HK-2 (cell line): ENCODE results near the gene WLS.

ENCODE experiments used
- DNase-seq: peaks from one replicate; pipeline ENCODE4 v3.0.0-alpha.2; 2018; ENCODE audit not compliant: unreplicated experiment

Gene WLS

GRCh38 chr1:68085752-68086151 lies 146.6 kb downstream of the WLS start:
- DNase-seq, result no peak

DNA sequence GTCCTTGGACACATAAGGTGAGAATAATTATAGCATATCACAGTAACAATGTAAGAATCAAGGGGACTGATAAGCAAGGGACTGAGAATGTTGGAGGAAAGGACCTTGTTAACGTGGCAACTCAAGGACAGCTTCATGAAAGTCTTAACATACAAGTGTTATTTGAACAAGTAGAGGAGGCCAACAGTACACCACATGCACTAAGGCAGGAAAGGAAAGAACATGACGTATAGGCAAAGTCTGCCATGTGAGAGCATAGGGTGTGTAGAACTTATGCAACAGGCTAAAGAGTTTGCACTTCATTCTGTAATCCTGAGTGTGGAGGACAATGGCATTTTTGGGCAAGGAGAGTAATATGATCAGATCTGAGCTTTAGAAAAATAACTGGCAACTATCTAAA lies 148.6 kb downstream of the WLS start:
- no peak for DNase-seq

DNA sequence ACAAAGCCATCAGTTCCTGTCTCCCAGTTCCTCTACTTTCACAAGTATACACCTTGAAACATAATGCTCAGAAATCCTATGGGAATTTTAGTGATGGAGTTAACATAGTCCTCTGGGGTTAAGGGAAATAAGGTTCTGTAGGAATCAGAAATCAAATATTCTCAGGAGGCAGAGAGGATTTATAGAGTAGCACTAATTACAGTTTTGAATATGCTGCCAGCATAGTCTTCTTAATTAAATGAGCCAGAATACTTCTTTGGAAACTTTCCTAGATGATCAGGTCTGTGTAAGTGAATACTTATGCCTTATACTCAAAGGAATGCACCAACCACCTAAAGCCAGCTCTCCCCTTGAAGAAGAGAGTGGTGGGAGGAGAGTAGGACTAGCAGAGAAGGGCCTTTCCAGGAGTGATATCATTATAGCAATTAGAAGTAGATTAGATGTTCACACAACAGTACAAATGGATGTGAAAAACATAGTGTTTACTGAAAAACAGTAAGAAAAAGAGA lies 150.5 kb downstream of the WLS start:
- no peak for DNase-seq

GRCh38 chr1:68078647-68079046 lies 153.7 kb downstream of the WLS start:
- no peak for DNase-seq
